ENCODE results near the gene RIPOR2.

DNA sequence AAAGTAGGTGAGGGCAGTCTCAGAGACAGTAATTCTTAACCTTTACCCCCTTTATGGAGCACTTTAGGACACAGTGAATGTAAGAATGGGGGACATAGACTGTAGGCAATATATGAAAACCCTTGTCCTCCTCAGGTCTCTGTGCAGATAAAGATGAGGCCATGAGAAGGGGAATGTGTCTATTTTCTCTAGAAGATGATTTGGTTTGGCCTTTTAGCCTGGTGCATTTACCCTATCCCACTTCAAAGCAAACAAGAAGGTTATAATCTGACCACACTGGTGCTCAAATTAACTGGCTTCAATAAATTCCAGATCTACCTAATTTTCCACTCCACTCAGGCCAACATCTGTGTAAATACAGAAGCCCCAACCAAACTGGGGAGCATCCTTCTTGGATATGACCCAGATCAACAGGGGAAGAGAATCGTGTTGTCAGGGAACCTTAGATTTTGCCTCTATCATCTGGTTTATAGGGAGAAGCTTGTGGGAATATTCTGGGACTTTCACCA is 42.4 kb downstream of the RIPOR2 start:
- TF ChIP-seq, protein P1, sequence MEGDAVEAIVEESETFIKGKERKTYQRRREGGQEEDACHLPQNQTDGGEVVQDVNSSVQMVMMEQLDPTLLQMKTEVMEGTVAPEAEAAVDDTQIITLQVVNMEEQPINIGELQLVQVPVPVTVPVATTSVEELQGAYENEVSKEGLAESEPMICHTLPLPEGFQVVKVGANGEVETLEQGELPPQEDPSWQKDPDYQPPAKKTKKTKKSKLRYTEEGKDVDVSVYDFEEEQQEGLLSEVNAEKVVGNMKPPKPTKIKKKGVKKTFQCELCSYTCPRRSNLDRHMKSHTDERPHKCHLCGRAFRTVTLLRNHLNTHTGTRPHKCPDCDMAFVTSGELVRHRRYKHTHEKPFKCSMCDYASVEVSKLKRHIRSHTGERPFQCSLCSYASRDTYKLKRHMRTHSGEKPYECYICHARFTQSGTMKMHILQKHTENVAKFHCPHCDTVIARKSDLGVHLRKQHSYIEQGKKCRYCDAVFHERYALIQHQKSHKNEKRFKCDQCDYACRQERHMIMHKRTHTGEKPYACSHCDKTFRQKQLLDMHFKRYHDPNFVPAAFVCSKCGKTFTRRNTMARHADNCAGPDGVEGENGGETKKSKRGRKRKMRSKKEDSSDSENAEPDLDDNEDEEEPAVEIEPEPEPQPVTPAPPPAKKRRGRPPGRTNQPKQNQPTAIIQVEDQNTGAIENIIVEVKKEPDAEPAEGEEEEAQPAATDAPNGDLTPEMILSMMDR (IDR thresholded peaks at IDR 0.05): no peak
- no peak for TF ChIP-seq EP300 (IDR thresholded peaks at IDR 0.05)
